ENCODE data around the gene ELL.

Gene ELL

DNA sequence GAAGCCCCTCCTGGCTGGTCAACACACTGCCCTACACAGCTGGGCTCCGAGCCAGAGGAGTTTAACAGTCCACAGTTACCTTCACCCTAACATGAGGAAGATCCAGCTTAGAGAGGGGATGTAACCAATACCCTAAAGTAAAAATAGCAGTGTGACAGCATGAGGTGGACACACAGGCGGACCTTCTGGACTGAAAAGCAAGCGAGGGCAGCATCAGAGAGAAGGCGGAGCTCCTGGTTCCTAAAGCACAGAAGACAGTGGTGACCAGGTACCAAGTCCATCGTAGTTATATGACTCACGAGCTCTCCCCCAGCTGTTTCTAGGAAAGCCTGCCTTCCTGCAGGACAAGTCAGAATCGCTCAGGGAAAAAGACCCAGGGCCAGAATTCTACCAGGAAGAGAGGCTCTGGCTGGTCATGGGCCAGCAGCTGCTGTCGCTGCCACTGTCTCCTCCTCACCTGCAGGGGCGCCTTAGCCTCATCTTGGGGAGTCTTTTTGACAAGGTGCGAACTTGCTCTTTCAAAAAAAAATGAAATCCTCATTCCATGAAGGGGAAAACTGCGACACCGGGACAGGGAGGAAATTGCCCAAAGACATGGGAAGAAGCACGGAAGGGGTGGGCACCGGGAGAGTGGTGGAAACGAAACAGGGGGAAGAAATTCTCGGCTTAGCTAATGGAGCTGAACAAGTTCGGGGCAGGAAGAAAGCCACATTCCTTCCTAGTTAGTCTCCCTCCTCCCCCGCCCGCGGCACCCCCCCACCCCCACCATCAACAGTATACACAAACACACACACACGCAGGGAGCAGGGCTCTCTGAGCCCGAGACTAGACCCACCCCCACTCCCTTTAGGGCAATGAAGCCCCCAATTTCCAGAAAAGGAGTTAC, 1.7 kb downstream of the ELL start:
- peak; percentile 71 for DNase-seq
- no peak overlapping the region; the same call in 1 of the 2 replicates for H3K27ac ChIP-seq
- TF ChIP-seq, protein P1, sequence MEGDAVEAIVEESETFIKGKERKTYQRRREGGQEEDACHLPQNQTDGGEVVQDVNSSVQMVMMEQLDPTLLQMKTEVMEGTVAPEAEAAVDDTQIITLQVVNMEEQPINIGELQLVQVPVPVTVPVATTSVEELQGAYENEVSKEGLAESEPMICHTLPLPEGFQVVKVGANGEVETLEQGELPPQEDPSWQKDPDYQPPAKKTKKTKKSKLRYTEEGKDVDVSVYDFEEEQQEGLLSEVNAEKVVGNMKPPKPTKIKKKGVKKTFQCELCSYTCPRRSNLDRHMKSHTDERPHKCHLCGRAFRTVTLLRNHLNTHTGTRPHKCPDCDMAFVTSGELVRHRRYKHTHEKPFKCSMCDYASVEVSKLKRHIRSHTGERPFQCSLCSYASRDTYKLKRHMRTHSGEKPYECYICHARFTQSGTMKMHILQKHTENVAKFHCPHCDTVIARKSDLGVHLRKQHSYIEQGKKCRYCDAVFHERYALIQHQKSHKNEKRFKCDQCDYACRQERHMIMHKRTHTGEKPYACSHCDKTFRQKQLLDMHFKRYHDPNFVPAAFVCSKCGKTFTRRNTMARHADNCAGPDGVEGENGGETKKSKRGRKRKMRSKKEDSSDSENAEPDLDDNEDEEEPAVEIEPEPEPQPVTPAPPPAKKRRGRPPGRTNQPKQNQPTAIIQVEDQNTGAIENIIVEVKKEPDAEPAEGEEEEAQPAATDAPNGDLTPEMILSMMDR (IDR thresholded peaks at IDR 0.05; ENCODE audit: low read depth, low read length) = peak; percentile 84

DNA sequence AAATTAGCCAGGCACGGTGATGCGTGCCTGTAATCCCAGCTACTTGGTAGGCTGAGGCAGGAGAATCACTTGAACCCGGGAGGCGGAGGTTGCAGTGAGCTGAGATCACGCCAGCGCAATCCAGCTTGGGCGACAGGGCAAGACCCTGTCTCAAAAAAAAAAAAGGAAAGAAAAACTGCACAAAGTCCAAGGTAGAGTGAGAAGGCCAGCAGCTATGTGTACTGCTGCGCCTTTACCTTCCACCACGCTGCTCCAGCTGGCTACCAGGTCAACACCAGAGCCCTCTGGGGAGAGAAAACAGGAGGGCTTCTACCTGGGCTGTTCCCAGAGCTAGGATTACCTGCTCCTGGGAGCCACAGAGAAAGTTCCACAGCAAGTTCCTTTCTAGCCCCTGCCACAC, 3.2 kb downstream of the ELL start:
- H3K4me3 ChIP-seq (ENCODE audit: low read depth, low read length) = no peak overlapping the region
- TF ChIP-seq, protein P1 (IDR thresholded peaks at IDR 0.05; ENCODE audit: low read depth, low read length) = no peak
- no peaks in the 10 kb centered on the region for H3K36me3 ChIP-seq
- DNase-seq = no peak
- H3K9me3 ChIP-seq (ENCODE audit: severe bottlenecking) = no peaks in the 10 kb centered on the region
- H3K27me3 ChIP-seq (ENCODE audit: insufficient read depth, low read depth, severe bottlenecking) = no peaks in the 10 kb centered on the region
- no peak overlapping the region for H3K27ac ChIP-seq

More for the DNA sequence above, 1.7 kb downstream of the ELL start:
- Histone ChIP-seq H3K9me3 (ENCODE audit: severe bottlenecking) (no peaks in the 10 kb centered on the region), H3K36me3 (no peaks in the 10 kb centered on the region), H3K27me3 (ENCODE audit: insufficient read depth, low read depth, severe bottlenecking) (no peaks in the 10 kb centered on the region), H3K4me3 (ENCODE audit: low read depth, low read length) (peak overlapping the region; percentile 84)

DNA sequence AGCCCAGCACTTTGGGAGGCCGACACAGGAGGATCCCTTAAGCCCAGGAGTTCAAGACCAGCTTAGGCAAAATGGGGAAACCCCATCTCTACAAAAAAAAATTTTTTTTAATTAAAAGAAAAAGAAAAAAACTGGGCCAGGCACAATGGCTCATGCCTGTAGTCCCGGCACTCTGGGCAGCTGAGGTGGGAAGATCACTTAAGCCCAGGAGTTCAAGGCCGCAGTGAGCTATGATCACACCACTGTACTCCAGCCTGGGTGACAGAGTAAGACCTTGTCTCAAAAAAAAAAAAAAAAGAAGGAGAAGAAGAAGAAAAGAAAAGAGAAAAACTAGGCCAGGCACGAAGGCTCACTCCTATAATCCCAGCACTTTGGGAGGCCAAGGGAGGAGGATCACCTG, 4.3 kb downstream of the ELL start:
- H3K4me3 ChIP-seq (ENCODE audit: low read depth, low read length) = no peak overlapping the region
- TF ChIP-seq, protein P1 (IDR thresholded peaks at IDR 0.05; ENCODE audit: low read depth, low read length) = no peak
- no peak for DNase-seq
- H3K27ac ChIP-seq = no peak overlapping the region
- no peaks in the 10 kb centered on the region for H3K27me3 ChIP-seq (ENCODE audit: insufficient read depth, low read depth, severe bottlenecking)
- no peaks in the 10 kb centered on the region for H3K9me3 ChIP-seq (ENCODE audit: severe bottlenecking)
- no peaks in the 10 kb centered on the region for H3K36me3 ChIP-seq

DNA sequence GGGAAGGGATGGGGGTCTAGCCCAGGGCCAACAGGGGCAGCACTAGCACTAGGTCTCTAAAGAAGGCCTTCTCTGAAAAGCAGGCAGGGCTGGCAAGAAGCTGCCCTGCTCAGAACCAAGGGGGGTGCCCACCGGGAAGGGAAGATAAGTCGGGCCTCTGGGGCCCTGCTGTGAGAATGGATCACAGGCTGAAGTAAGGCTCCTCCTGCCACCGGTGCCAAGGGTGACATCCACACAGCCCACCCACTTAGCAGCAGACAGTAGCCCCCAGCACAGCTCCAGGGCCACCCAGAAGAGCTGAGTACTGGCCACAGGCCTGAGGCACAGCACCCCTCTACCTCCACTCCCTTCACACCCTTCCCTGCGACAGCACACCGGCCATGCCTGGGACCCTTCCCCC, 5.9 kb downstream of the ELL start:
- H3K36me3 ChIP-seq = no peaks in the 10 kb centered on the region
- TF ChIP-seq, protein P1 (IDR thresholded peaks at IDR 0.05; ENCODE audit: low read depth, low read length) = no peak
- H3K27me3 ChIP-seq (ENCODE audit: insufficient read depth, low read depth, severe bottlenecking) = no peaks in the 10 kb centered on the region
- H3K27ac ChIP-seq = no peak overlapping the region
- H3K4me3 ChIP-seq (ENCODE audit: low read depth, low read length) = no peak overlapping the region
- no peak for DNase-seq
- H3K9me3 ChIP-seq (ENCODE audit: severe bottlenecking) = no peaks in the 10 kb centered on the region

DNA sequence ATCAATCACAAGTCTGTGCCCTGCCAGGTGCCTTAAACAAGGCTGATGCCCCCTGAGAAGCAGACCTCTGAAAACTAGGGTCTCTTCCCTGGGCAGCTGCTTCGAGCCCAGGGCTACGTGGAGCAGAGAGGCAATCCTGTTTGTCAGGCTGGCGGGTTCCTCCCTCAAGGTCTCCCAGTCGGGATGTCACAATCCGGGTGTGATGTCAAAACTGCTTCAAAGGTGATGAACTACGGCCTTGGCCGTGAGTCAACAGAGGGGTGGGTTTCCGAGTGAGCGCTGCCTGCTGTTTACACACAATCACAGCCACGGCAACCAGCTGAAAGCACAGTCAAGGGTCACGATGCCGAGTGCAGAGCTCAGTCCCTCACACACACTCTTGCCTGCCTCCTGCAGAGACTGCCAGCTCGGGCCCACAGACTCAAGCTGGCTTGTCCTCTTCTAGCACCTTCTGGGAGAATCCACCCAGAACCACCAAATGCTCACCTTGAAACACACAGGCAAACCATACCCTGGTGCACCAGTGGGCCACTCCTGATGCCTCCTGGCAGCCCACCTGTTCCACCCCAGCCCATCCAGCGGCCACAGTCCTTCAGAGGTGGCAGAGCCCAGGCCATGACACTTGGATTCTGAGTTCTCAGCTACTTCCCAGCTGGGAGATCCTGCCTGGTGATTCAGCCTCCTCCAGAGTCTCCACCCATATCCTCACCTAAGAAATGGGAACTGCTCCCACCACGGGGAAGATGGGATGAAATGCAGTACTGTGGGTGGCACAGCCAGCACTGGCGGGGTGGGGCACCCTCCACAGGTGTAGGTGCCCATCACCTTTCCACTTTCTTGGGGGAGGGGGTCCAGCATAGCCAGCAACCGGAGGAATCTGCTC, 6.8 kb downstream of the ELL start:
- no peak overlapping the region for H3K4me3 ChIP-seq (ENCODE audit: low read depth, low read length)
- TF ChIP-seq, protein P1 (IDR thresholded peaks at IDR 0.05; ENCODE audit: low read depth, low read length) = no peak
- no peaks in the 10 kb centered on the region for H3K9me3 ChIP-seq (ENCODE audit: severe bottlenecking)
- H3K27me3 ChIP-seq (ENCODE audit: insufficient read depth, low read depth, severe bottlenecking) = no peaks in the 10 kb centered on the region
- H3K36me3 ChIP-seq = no peaks in the 10 kb centered on the region
- DNase-seq = no peak
- no peak overlapping the region for H3K27ac ChIP-seq
